Measurements from ENCODE around the gene MIEN1. TPM values are rescaled to one million over a fixed set of nuclear protein-coding genes. Genes with fewer than 3 reads are reported as not detected.
"Not testable (repeated sequence)": the region's sequence is repeated elsewhere in the genome, so short reads cannot be mapped to it uniquely, and the experiment has no call there.

Gene MIEN1
- total RNA-seq, 2 donors from 2014 or later, result 27.1 to 30.3 TPM

- Histone ChIP-seq H3K27ac (no peak overlapping the region), H3K4me1 (ENCODE audit: control insufficient read depth in 1 of 2, low read depth in 2 of 2) (no peaks in the 10 kb centered on the region), H3K4me3 (no peak overlapping the region), H3K9me3 (no peaks in the 10 kb centered on the region), H3K36me3 (no peaks in the 10 kb centered on the region), H3K27me3 (replicated peaks; ENCODE audit: insufficient read depth) (no peaks in the 10 kb centered on the region)
- no peak for ATAC-seq (ENCODE audit: insufficient number of reproducible peaks, low FRiP score, low read depth)
- TF ChIP-seq CTCF (IDR thresholded peaks at IDR 0.05), result no peak
- DNase-seq (ENCODE audit: low spot score), result no peak
Observed at GRCh38 chr17:39765175-39765574, 34.8 kb upstream of the MIEN1 start.

GRCh38 chr17:39764171-39764570 lies 33.8 kb upstream of the MIEN1 start:
- H3K36me3 ChIP-seq; ATAC-seq (ENCODE audit: insufficient number of reproducible peaks, low FRiP score, low read depth); H3K27ac ChIP-seq; DNase-seq (ENCODE audit: low spot score); H3K4me1 ChIP-seq (ENCODE audit: control insufficient read depth in 1 of 2, low read depth in 2 of 2); H3K9me3 ChIP-seq; H3K27me3 ChIP-seq (replicated peaks; ENCODE audit: insufficient read depth); H3K4me3 ChIP-seq: not testable (repeated sequence)

- no peaks in the 10 kb centered on the region for H3K4me1 ChIP-seq (ENCODE audit: control insufficient read depth in 1 of 2, low read depth in 2 of 2)
- no peaks in the 10 kb centered on the region for H3K36me3 ChIP-seq
- ATAC-seq (ENCODE audit: insufficient number of reproducible peaks, low FRiP score, low read depth), result no peak
- no peaks in the 10 kb centered on the region for H3K9me3 ChIP-seq
- no peak overlapping the region for H3K27ac ChIP-seq
- no peak for TF ChIP-seq CTCF (IDR thresholded peaks at IDR 0.05)
- DNase-seq (ENCODE audit: low spot score), result no peak
- H3K27me3 ChIP-seq (replicated peaks; ENCODE audit: insufficient read depth), result no peaks in the 10 kb centered on the region
- no peak overlapping the region for H3K4me3 ChIP-seq
Observed at GRCh38 chr17:39763051-39763820, 32.9 kb upstream of the MIEN1 start.

- no peak overlapping the region for H3K4me3 ChIP-seq
- DNase-seq (ENCODE audit: low spot score), result no peak
- no peaks in the 10 kb centered on the region for H3K27me3 ChIP-seq (replicated peaks; ENCODE audit: insufficient read depth)
- H3K9me3 ChIP-seq, result no peaks in the 10 kb centered on the region
- ATAC-seq (ENCODE audit: insufficient number of reproducible peaks, low FRiP score, low read depth), result no peak
- H3K36me3 ChIP-seq, result no peaks in the 10 kb centered on the region
- H3K4me1 ChIP-seq (ENCODE audit: control insufficient read depth in 1 of 2, low read depth in 2 of 2), result no peaks in the 10 kb centered on the region
- no peak overlapping the region for H3K27ac ChIP-seq
- no peak for TF ChIP-seq CTCF (IDR thresholded peaks at IDR 0.05)
Observed at GRCh38 chr17:39761861-39762496, 31.6 kb upstream of the MIEN1 start.

GRCh38 chr17:39759204-39759603 lies 28.9 kb upstream of the MIEN1 start:
- H3K4me3 ChIP-seq, result no peak overlapping the region
- DNase-seq (ENCODE audit: low spot score), result no peak
- no peaks in the 10 kb centered on the region for H3K36me3 ChIP-seq
- no peaks in the 10 kb centered on the region for H3K27me3 ChIP-seq (replicated peaks; ENCODE audit: insufficient read depth)
- no peaks in the 10 kb centered on the region for H3K9me3 ChIP-seq
- peaks cover 0 to 7% of the 10 kb centered on the region in 2 donors for H3K4me1 ChIP-seq (ENCODE audit: control insufficient read depth in 1 of 2, low read depth in 2 of 2)
- H3K27ac ChIP-seq, result no peak overlapping the region
- no peak for ATAC-seq (ENCODE audit: insufficient number of reproducible peaks, low FRiP score, low read depth)
- no peak for TF ChIP-seq CTCF (IDR thresholded peaks at IDR 0.05)
